Measurements from ENCODE around the gene OR10X1.

OR10X1 gene

GRCh38 chr1:158570480-158570879, 9.2 kb downstream of the OR10X1 start, which contains the start of gene OR6P1:
Gene OR6P1 (minus strand): TSS chr1:158570580. CDS start chr1:158563604, 6,976 bp downstream.
- TF ChIP-seq CTCF (IDR thresholded peaks at IDR 0.05; ENCODE audit: low read length): no peak
- TF ChIP-seq EZH2phosphoT487 (IDR thresholded peaks at IDR 0.05; ENCODE audit: low read length): no peak
- no peak for TF ChIP-seq EZH2 (optimal IDR thresholded peaks at IDR 0.05; ENCODE audit: low read depth, low read length)

GRCh38 chr1:158564608-158565007, 15.1 kb downstream of the OR10X1 start:
- Histone ChIP-seq H3K36me3 (replicated peaks; ENCODE audit: insufficient read depth, low read length) (no peaks in the 10 kb centered on the region), H3K4me1 (ENCODE audit: low read length) (no peaks in the 10 kb centered on the region), H3K9me3 (replicated peaks; ENCODE audit: insufficient read depth, low read length) (no peaks in the 10 kb centered on the region), H3K27ac (ENCODE audit: low read length) (no peak overlapping the region), H3K4me2 (ENCODE audit: low read depth, low read length) (no peak overlapping the region), H3K79me2 (ENCODE audit: low read length) (no peaks in the 10 kb centered on the region), H3K9ac (ENCODE audit: low read length) (no peak overlapping the region), H2AFZ (ENCODE audit: low read length) (no peak overlapping the region), H3K4me3 (ENCODE audit: low read length) (no peak overlapping the region), H3F3A (ENCODE audit: insufficient read depth, low read length) (no peaks in the 10 kb centered on the region), H3K27me3 (replicated peaks; ENCODE audit: insufficient read depth, low read length) (no peaks in the 10 kb centered on the region), H3K9me2 (replicated peaks; ENCODE audit: insufficient read depth, low read length) (no peaks in the 10 kb centered on the region), H4K20me1 (ENCODE audit: insufficient read depth, low read length) (no peaks in the 10 kb centered on the region)
- TF ChIP-seq EZH2phosphoT487 (IDR thresholded peaks at IDR 0.05; ENCODE audit: low read length): no peak
- TF ChIP-seq EZH2 (optimal IDR thresholded peaks at IDR 0.05; ENCODE audit: low read depth, low read length): no peak
- no peak for TF ChIP-seq CTCF (IDR thresholded peaks at IDR 0.05; ENCODE audit: low read length)
- DNase-seq: no peak

More at GRCh38 chr1:158570480-158570879, 9.2 kb downstream of the OR10X1 start, which contains the start of gene OR6P1:
- H3K79me2 ChIP-seq (ENCODE audit: low read length): no peaks in the 10 kb centered on the region
- H4K20me1 ChIP-seq (ENCODE audit: insufficient read depth, low read length): no peaks in the 10 kb centered on the region
- no peak within 1 kb of the TSS for H3K27ac ChIP-seq (ENCODE audit: low read length)
- no peak within 1 kb of the TSS for H3K4me3 ChIP-seq (ENCODE audit: low read length)
- no peak within 1 kb of the TSS for H2AFZ ChIP-seq (ENCODE audit: low read length)
- no peak within 1 kb of the TSS for H3K9ac ChIP-seq (ENCODE audit: low read length)
- no peaks in the 10 kb centered on the region for H3K9me3 ChIP-seq (replicated peaks; ENCODE audit: insufficient read depth, low read length)
- no peaks in the 10 kb centered on the region for H3K27me3 ChIP-seq (replicated peaks; ENCODE audit: insufficient read depth, low read length)
- DNase-seq: no peak
- no peak within 1 kb of the TSS for H3K4me2 ChIP-seq (ENCODE audit: low read depth, low read length)
- H3K36me3 ChIP-seq (replicated peaks; ENCODE audit: insufficient read depth, low read length): no peaks in the 10 kb centered on the region
- H3F3A ChIP-seq (ENCODE audit: insufficient read depth, low read length): no peaks in the 10 kb centered on the region
- no peaks in the 10 kb centered on the region for H3K9me2 ChIP-seq (replicated peaks; ENCODE audit: insufficient read depth, low read length)
- H3K4me1 ChIP-seq (ENCODE audit: low read length): no peaks in the 10 kb centered on the region

GRCh38 chr1:158563853-158564252, 15.8 kb downstream of the OR10X1 start:
- Histone ChIP-seq H3K4me2 (ENCODE audit: low read depth, low read length) (no peak overlapping the region), H4K20me1 (ENCODE audit: insufficient read depth, low read length) (no peaks in the 10 kb centered on the region), H3K4me1 (ENCODE audit: low read length) (no peaks in the 10 kb centered on the region), H3K4me3 (ENCODE audit: low read length) (no peak overlapping the region), H3F3A (ENCODE audit: insufficient read depth, low read length) (no peaks in the 10 kb centered on the region), H3K27me3 (replicated peaks; ENCODE audit: insufficient read depth, low read length) (no peaks in the 10 kb centered on the region), H2AFZ (ENCODE audit: low read length) (no peak overlapping the region), H3K9ac (ENCODE audit: low read length) (no peak overlapping the region), H3K27ac (ENCODE audit: low read length) (no peak overlapping the region), H3K9me3 (replicated peaks; ENCODE audit: insufficient read depth, low read length) (no peaks in the 10 kb centered on the region), H3K36me3 (replicated peaks; ENCODE audit: insufficient read depth, low read length) (no peaks in the 10 kb centered on the region), H3K79me2 (ENCODE audit: low read length) (no peaks in the 10 kb centered on the region), H3K9me2 (replicated peaks; ENCODE audit: insufficient read depth, low read length) (no peaks in the 10 kb centered on the region)
- no peak for DNase-seq
- TF ChIP-seq EZH2phosphoT487 (IDR thresholded peaks at IDR 0.05; ENCODE audit: low read length): no peak
- no peak for TF ChIP-seq EZH2 (optimal IDR thresholded peaks at IDR 0.05; ENCODE audit: low read depth, low read length)
- no peak for TF ChIP-seq CTCF (IDR thresholded peaks at IDR 0.05; ENCODE audit: low read length)
